GM19240 (cell line): ENCODE measurements around the gene NAALADL2.
"Not testable (repeated sequence)": the region's sequence is repeated elsewhere in the genome, so short reads cannot be mapped to it uniquely, and the experiment has no call there.

Source experiments
- DNase-seq: peaks from one replicate; pipeline ENCODE4 v3.0.0; 2011; ENCODE audit warnings: low spot score; ENCODE audit not compliant: insufficient read length

Gene NAALADL2

GRCh38 chr3:175258763-175259162 lies 399.6 kb downstream of the NAALADL2 start:
- DNase-seq, result no peak

DNA sequence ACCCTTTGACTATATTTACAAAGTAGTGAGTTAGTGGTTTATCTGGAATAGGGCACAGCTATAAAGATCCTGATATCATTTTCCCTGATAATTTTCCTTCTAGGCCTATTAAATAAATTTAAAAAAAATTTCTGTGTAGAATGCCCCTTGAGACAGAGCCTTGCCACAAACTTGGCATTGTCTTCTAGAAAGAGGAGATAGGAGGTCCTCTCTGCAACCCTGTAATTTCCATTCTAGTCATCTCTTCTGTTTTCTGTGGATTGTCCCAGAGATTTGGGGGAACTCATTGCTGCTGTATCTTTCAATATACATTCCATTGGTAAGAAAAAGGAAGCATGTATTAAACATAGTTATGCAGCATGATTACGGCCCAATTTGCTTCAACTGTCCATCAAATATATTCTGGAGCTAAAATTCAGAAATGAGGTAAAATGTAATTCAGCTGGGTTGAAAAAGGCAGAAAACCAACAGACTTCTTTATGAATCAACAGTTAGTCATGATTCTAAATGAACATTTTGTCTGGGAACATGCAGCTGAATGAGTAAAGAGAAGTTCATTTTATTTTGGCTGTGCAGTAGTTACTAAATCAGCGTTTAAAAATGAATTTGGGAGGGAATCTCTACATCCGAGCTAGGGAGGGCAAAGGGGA lies 401.1 kb downstream of the NAALADL2 start:
- DNase-seq, result no peak

- DNase-seq, result no peak
These were observed 407.3 kb downstream of the NAALADL2 start for GRCh38 chr3:175266478-175266877.

DNA sequence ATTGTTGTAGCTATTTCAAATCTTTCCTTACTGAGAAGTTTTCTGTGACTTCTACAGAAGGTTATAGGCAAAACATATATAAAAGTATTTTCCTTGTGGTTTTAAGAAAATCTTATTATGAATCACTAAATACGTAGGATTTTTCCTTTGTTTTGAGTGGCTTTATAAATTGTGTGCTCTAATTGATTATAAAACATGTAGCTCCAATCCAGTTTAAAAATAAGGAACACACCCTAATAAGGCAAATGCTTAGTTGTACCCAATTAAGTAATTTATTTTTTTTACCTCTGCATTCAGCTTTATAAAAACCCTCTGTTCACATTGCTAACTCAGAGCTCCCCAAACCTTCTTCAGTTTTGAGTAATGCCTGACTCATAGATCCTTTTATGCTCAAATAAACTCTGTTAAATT lies 408.0 kb downstream of the NAALADL2 start:
- DNase-seq, result no peak

- DNase-seq, result no peak
These were observed 408.4 kb downstream of the NAALADL2 start for GRCh38 chr3:175267561-175267960.

GRCh38 chr3:175269394-175269793 lies 410.3 kb downstream of the NAALADL2 start:
- DNase-seq, result no peak

DNA sequence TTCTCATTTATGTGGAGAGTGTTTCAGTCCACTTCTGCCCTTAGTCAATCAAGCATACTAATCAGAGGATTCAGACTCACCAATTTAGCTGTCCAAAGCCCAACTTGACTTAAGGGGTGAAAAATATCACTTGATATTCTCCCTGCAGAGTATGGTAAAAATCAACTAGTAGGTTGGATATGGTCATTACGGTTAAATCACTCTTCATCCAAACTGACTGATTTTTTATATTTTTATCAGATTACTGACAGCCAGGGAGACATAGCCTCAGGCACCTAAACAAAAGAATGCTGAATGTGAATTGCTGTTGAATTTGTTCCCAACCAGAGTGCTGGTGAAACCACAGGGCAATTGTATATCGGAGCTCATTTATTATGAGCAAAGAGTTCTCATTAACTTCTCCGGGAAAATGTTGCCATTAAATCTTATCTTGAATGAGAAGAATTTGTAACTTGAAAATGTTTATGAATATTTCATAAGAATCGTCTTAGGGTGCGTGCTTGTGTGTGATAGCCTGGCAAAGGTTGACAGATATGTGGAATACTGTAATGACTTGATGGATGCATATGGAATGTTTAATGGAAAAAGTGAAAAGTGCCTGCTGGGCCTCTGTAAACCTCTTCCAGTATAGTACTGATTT lies 411.2 kb downstream of the NAALADL2 start:
- DNase-seq, result no peak

GRCh38 chr3:175270866-175271265 lies 411.7 kb downstream of the NAALADL2 start:
- no peak for DNase-seq

DNA sequence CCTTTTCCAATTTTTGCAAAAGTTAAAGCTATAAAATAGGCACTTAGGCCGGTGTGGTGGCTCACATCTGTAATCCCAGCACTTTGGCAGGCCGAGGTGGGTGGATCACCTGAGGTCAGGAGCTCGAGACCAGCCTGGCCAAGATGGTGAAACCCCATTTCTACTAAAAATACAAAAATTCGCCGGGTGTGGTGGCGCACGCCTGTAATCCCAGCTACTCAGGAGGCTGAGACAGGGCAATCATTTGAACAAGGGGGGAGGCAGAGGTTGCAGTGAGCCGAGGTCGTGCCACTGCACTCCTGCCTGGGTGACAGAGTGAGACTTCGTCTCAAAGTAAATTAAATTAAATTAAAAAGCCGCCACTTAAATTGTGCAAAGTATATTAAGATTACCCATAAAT lies 412.3 kb downstream of the NAALADL2 start:
- not testable (repeated sequence) for DNase-seq

DNA sequence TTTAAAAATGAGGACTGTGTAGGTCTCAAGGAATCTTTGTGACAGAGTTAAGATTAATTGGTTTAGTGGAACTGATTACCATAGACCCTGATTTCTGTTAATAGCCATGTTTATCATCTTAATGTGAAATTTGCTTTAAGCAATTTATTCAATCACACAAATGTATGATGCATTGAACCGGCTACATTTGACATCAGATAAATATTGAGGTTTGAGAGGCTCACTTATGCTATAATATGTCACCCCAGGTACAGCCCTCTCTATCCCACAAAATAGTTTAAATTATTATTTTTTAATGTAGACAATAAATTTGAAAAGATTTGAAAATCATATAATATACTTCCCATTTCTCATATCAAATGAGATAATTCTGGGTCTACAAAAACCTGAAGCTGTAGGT lies 413.3 kb downstream of the NAALADL2 start:
- DNase-seq, result no peak

DNA sequence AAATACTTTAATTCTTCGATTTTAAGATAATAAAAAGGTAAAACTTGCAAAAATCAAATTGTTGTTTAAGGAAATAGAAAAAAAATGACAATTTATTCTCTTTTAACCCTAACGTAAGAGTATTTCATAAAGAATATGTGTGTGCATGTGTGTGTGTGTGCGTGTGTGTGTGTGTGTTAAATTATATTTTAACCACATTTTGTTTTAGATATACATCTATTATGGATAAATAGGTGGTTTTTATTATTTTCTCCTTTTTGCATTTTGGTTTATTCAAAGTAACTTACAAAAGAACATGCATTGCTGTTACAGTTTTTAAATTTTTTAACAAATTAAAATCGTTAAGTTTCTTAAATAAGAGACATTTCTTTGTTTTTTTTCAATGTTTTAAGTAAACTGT lies 414.4 kb downstream of the NAALADL2 start:
- no peak for DNase-seq

GRCh38 chr3:175274056-175274455 lies 414.9 kb downstream of the NAALADL2 start:
- DNase-seq, result no peak

DNA sequence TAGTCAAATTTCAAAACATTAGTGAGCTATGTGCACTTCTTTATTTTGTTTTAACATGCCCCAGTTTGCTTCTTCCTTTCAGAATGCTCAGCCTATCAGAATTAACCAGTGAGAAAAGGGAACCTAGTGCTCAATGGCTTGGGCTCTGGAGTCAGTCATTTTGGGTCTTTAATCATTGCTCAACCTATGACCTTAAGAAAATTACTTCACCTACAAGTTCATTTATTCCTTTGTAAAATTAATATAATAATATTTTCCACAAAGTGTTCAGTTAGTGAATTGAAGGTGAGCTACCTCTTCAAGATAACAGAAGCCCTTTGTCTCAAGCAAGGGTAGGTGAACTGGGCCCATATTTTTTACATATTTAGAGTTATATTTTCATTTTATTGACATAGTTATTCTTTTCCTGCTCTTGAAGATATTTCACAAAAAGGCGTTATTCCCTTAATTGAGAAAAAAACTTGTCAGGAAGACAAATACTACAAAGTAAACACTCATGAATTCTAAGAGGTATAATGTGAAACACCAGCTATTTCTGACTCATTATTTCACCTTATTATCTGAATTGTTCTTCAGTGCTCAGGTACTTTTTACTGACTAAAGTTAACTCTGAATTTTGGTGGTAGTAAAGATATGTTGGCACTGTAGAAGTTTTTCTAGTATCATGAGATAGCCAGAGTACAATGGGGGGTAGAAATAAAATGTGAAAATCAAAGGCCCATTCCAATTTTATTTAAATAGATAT lies 415.5 kb downstream of the NAALADL2 start:
- no peak for DNase-seq

DNA sequence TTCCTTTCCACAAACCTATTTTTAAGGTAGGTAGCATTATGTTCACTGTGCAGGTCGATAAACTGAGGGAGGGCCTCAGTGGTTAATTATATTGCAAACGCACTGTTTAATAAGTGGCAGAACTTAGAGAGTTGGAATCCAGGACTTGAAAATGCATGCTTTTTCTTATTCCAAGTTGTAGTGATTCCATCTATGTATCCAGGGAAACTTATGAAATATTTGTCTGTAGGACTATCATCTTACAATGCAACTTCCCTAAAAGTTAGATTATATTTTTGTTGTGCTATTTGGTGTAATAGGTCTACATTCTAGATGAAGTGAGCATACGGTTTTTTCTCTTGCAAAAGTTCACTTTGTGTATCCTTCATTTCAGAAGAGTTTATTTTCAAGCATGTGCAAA lies 419.5 kb downstream of the NAALADL2 start:
- DNase-seq, result no peak

DNA sequence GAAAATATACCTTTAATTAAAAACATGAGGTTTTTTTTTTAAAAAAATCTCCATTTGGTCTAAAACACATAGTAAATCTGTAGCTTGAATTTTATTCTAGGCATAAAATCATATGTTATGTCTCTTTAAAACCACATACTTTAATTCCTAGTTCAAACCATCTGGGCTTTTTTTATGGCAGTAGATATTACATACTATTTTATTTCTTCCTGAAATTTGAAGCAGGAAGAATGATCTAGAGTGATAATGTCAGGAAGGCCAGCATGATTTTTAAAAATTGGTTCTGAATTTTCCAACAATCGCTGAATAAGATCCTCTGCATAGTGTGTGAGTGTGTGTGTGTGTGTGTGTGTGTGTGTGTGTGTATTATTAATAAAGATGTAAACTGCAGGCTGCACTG lies 420.3 kb downstream of the NAALADL2 start:
- no peak for DNase-seq

GRCh38 chr3:175279911-175280310 lies 420.8 kb downstream of the NAALADL2 start:
- DNase-seq, result no peak

DNA sequence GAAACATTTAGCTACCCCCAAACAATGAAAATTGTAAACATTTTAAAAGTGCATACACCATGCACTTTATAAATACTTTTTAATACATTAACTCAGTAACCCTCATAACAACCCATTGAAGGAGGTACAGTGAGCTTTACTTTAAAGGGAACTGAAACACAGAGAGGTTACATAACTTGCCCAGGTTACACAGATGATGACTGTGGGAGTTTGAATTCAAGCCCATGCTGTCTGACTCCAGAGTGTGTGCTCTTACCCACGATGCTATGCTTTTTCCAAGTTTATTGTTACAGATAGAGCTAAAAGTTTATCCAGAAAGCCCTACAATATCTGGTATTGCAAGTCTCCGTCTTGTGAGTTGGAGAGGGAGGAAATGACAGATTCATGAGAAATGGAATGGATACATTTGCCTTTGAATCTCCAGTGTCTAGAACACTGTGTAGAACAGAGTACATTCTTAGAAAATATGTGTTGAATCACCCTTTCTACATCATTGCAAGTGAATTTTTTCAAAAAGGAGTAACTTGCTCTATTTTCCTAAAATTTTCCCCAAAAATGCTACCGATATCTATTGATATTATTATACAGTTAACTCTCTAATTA lies 428.3 kb downstream of the NAALADL2 start:
- DNase-seq, result no peak

DNA sequence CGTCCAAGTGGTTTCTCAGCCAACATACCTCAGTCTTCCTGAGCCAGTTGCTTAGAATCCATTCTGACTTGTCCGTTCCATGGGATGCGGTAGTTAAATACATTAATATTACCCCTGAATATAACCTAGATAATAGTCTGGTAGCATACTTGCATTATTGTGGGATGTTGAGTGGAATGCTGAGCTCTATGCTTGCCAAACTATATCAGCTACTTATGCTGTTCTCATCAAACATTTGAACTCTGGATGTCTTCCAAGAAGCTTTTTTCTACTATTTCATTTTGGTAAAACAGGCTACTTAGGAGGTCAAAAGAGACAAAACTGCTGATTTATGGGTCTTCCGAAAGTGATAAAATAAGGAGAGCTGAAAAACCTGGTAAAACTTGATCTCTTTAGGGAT lies 429.5 kb downstream of the NAALADL2 start:
- no peak for DNase-seq

GRCh38 chr3:175294793-175295192 lies 435.7 kb downstream of the NAALADL2 start:
- no peak for DNase-seq

- DNase-seq, result no peak
These were observed 436.4 kb downstream of the NAALADL2 start for GRCh38 chr3:175295248-175296130.

DNA sequence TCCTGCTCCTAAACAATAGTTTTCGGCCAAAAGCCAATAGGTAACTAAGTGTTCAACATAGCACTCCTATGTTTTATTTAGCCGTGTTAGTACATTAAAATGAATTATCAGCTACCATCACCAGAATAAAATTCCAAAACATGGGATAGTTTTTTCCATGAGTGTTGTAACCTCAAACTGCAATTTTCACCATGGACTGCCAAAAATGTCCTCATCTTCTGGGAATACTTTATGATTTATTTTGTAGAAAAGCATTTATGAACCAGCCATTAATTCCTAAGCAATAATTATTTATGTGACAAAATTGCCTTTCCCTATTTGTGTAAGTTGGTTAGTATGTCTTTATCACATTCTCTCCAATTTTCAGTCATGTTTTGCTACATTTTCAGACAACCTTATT lies 438.1 kb downstream of the NAALADL2 start:
- no peak for DNase-seq
